ENCODE data around the gene TMEM184A. TPM values are rescaled to one million over a fixed set of nuclear protein-coding genes. Genes with fewer than 3 reads are reported as not detected.

TMEM184A gene
- total and polyA plus RNA-seq, 10 of the 15 experiments (the other 5 are each of a cell fraction or from before 2014, with no cell fraction given): 0.04 to 0.15 TPM; not detected in 8

DNA sequence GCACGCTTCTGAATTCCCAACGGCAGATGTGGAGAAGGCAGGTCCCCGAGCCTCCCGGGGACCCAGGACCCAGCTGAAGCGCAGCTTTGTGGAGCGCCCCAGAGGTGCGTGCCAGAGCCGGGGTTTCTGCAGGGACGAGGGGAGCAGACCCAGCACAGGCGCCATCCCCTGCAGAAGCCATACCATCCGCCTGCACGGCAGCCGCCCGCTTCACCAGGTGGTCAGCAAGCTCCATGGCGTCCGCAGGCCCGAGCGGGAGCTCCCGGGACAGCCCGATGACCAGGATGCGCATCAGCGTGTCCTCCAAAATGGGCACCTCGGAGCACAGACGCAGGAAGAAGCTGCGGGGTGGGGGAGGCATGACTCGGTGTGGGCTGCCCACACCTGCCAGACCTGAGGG is 62.4 kb downstream of the TMEM184A start (continued):
- TF ChIP-seq, protein P1, sequence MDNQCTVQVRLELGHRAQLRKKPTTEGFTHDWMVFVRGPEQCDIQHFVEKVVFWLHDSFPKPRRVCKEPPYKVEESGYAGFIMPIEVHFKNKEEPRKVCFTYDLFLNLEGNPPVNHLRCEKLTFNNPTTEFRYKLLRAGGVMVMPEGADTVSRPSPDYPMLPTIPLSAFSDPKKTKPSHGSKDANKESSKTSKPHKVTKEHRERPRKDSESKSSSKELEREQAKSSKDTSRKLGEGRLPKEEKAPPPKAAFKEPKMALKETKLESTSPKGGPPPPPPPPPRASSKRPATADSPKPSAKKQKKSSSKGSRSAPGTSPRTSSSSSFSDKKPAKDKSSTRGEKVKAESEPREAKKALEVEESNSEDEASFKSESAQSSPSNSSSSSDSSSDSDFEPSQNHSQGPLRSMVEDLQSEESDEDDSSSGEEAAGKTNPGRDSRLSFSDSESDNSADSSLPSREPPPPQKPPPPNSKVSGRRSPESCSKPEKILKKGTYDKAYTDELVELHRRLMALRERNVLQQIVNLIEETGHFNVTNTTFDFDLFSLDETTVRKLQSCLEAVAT (IDR thresholded peaks at IDR 0.05): no peak
- no peak for TF ChIP-seq CREB1 (IDR thresholded peaks at IDR 0.05; ENCODE audit: low read depth)

DNA sequence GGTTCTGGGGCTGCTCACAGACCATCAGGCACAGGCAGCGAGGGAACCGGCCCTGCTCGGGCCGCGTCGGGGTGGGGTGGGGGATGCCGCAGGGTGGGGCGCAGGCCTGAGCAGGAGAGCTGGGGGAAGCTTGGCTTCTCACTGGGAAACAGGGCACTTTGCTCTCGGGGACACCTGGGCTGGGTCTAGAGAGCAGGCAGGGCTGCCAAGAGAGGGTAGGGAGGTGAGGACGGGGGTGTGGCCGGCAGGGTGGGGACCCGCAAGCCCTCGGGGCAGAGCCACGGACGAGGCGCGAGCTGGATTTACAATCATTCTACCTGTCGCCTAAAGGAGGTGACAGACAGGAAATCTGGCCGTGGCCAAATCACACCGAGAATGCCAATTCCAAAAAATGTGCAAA is 62.9 kb downstream of the TMEM184A start:
- ATAC-seq: no peak
- peaks cover 5 to 26% of the 10 kb centered on the region in 2 experiments; a peak in 3 of 4 replicates for H3K36me3 ChIP-seq (ENCODE audit: control insufficient read depth in 2 of 2, insufficient read depth in 2 of 2, low read length in 1 of 2)
- RAD21 ChIA-PET (ENCODE audit: unreplicated experiment): no interaction called here

More for the DNA sequence above, 62.9 kb downstream of the TMEM184A start:
- no peaks in the 10 kb centered on the region for H3K9me3 ChIP-seq (replicated peaks; ENCODE audit: control insufficient read depth, insufficient read depth, low read length)
- no peaks in the 10 kb centered on the region for H4K20me1 ChIP-seq (ENCODE audit: control insufficient read depth, insufficient read depth)
- FAIRE-seq: no peak
- no peak overlapping the region for H3K4me2 ChIP-seq (ENCODE audit: control insufficient read depth, insufficient read depth)
- H3K9ac ChIP-seq (ENCODE audit: control insufficient read depth, insufficient read depth, low read length): no peak overlapping the region
- no peak for DNase-seq (ENCODE audit: low read depth, low spot score)
- no peak overlapping the region for H3K4me3 ChIP-seq
- POLR2A ChIA-PET: interaction anchor here (0.6 kb wide), 1 partner anchor 17 kb away, joined by 7 read pairs; no protein-coding TSS in a partner anchor
- no peaks in the 10 kb centered on the region for H3K4me1 ChIP-seq (ENCODE audit: control insufficient read depth, insufficient read depth, low read length)
- in situ Hi-C loops (cut with MboI): no loop called here
- no peaks in the 10 kb centered on the region for H3K79me2 ChIP-seq (ENCODE audit: control insufficient read depth, insufficient read depth, low read length)
- 100% methylated on average over 11 of the region's 20 CpGs for WGBS (ENCODE audit: insufficient coverage, insufficient replicate concordance, low lambda C conversion rate, missing lambda C conversion rate)
- H3K27me3 ChIP-seq (replicated peaks in 1 of 2; ENCODE audit: control insufficient read depth in 2 of 2, insufficient read depth in 2 of 2, low read length in 1 of 2): no peaks in the 10 kb centered on the region
- CTCF ChIA-PET: no interaction called here
- H3K27ac ChIP-seq (ENCODE audit: control insufficient read depth, insufficient read depth): no peak overlapping the region
- TF ChIP-seq ZNF274 (IDR thresholded peaks at IDR 0.05; ENCODE audit: insufficient read depth, insufficient read length) (no peak), RAD21 (IDR thresholded peaks at IDR 0.05; ENCODE audit: insufficient read depth, low read depth, low read length) (no peak), POU2F2 (IDR thresholded peaks at IDR 0.05; ENCODE audit: borderline replicate concordance, low read depth, low read length) (no peak), HDAC2 (IDR thresholded peaks at IDR 0.05) (no peak), ETV6 (conservative IDR thresholded peaks at IDR 0.05 in 1 of 2, IDR thresholded peaks at IDR 0.05 in 1 of 2; ENCODE audit: borderline replicate concordance in 1 of 2, low read depth in 1 of 2) (no peak)
- SMC1A ChIA-PET (ENCODE audit: uncharacterized antibody, unreplicated experiment): no interaction called here
- H2AFZ ChIP-seq (ENCODE audit: control insufficient read depth, low read depth, low read length): no peak overlapping the region
- intact Hi-C loops (cut with micrococcal nuclease; ENCODE audit: unreplicated experiment): no loop called here
- no TSS peak for BruUV-seq (replicated peaks)

Data from GM12878 (cell line).